Ectodermal cell (in vitro differentiated cells): ENCODE measurements around the gene CLMP.

Source experiments
- H3K27ac ChIP-seq: 2 replicates; pipeline ENCODE4 v1.7.0; 2013; ENCODE audit warnings: mild to moderate bottlenecking, low read depth, low read length; ENCODE audit not compliant: insufficient read depth, poor library complexity, severe bottlenecking
- H3K27me3 ChIP-seq: 2 replicates; pipeline ENCODE4 v1.7.0; 2013; ENCODE audit warnings: mild to moderate bottlenecking, low read length; ENCODE audit not compliant: insufficient read depth, control insufficient read depth, poor library complexity, severe bottlenecking
- H3K36me3 ChIP-seq: one replicate; pipeline ENCODE4 v1.7.0; 2013; ENCODE audit warnings: low read length; ENCODE audit not compliant: control insufficient read depth, insufficient read depth
- H3K4me1 ChIP-seq: one replicate; pipeline ENCODE4 v1.7.0; 2013; ENCODE audit warnings: low read length; ENCODE audit not compliant: control insufficient read depth, insufficient read depth
- H3K4me3 ChIP-seq: 2 replicates; pipeline ENCODE4 v1.7.0; 2013; ENCODE audit warnings: low read depth, low read length, control low read depth; ENCODE audit not compliant: insufficient read depth
- H3K9me3 ChIP-seq: 2 replicates; pipeline ENCODE4 v1.7.0; 2013; ENCODE audit warnings: mild to moderate bottlenecking, low read length, moderate library complexity; ENCODE audit not compliant: control insufficient read depth
- WGBS, 2 experiments: methylation state at CpG; one replicate each; pipeline ENCODE4 v1.1.7; 2013; ENCODE audit warnings: missing lambda C conversion rate in 2 of 2; 5-methylcytosine and 5-hydroxymethylcytosine counted together

CLMP gene

GRCh38 chr11:123073343-123074057 lies 121.5 kb downstream of the CLMP start:
- H3K36me3 ChIP-seq, result no peaks in the 10 kb centered on the region
- no peaks in the 10 kb centered on the region for H3K9me3 ChIP-seq
- H3K4me3 ChIP-seq, result no peak overlapping the region
- H3K4me1 ChIP-seq, result no peaks in the 10 kb centered on the region
- WGBS, 2 experiments, result 92 to 93% methylated on average over 14 of the region's 14 CpGs
- H3K27me3 ChIP-seq, result no peaks in the 10 kb centered on the region
- no peak overlapping the region for H3K27ac ChIP-seq

GRCh38 chr11:123072762-123073161 lies 122.3 kb downstream of the CLMP start:
- no peaks in the 10 kb centered on the region for H3K4me1 ChIP-seq
- H3K36me3 ChIP-seq, result no peaks in the 10 kb centered on the region
- H3K27me3 ChIP-seq, result no peaks in the 10 kb centered on the region
- no peak overlapping the region for H3K27ac ChIP-seq
- H3K9me3 ChIP-seq, result no peaks in the 10 kb centered on the region
- H3K4me3 ChIP-seq, result no peak overlapping the region

- Histone ChIP-seq H3K36me3 (no peaks in the 10 kb centered on the region), H3K27me3 (no peaks in the 10 kb centered on the region), H3K27ac (no peak overlapping the region), H3K9me3 (no peaks in the 10 kb centered on the region), H3K4me1 (no peaks in the 10 kb centered on the region), H3K4me3 (no peak overlapping the region)
- 92 to 98% methylated on average over 1 to 2 of the region's 2 CpGs for WGBS, 2 experiments
These were observed 122.7 kb downstream of the CLMP start for GRCh38 chr11:123072332-123072761.

- WGBS, 2 experiments, result 91 to 97% methylated on average over 5 of the region's 5 CpGs
- H3K4me1 ChIP-seq, result no peaks in the 10 kb centered on the region
- H3K4me3 ChIP-seq, result no peak overlapping the region
- H3K9me3 ChIP-seq, result no peaks in the 10 kb centered on the region
- H3K27ac ChIP-seq, result no peak overlapping the region
- no peaks in the 10 kb centered on the region for H3K27me3 ChIP-seq
- no peaks in the 10 kb centered on the region for H3K36me3 ChIP-seq
These were observed 124.9 kb downstream of the CLMP start for GRCh38 chr11:123069908-123070821.

GRCh38 chr11:123065621-123066020 lies 129.4 kb downstream of the CLMP start:
- H3K4me1 ChIP-seq, result peaks cover 7% of the 10 kb centered on the region
- WGBS, 2 experiments, result 93 to 100% methylated on average over 2 of the region's 2 CpGs
- H3K9me3 ChIP-seq, result no peaks in the 10 kb centered on the region
- no peak overlapping the region for H3K4me3 ChIP-seq
- peaks cover 4% of the 10 kb centered on the region for H3K36me3 ChIP-seq
- H3K27me3 ChIP-seq, result no peaks in the 10 kb centered on the region
- H3K27ac ChIP-seq, result no peak overlapping the region

GRCh38 chr11:123063826-123064657 lies 131.0 kb downstream of the CLMP start:
- 85 to 92% methylated on average over 6 to 9 of the region's 9 CpGs for WGBS, 2 experiments
- H3K27ac ChIP-seq, result peak overlapping the region; percentile 100
- peaks cover 20% of the 10 kb centered on the region for H3K4me1 ChIP-seq
- H3K27me3 ChIP-seq, result no peaks in the 10 kb centered on the region
- peak overlapping the region; percentile 99 for H3K4me3 ChIP-seq
- H3K36me3 ChIP-seq, result peaks cover 18% of the 10 kb centered on the region
- no peaks in the 10 kb centered on the region for H3K9me3 ChIP-seq

- Histone ChIP-seq H3K36me3 (peaks cover 26% of the 10 kb centered on the region), H3K4me3 (peak overlapping the region; percentile 99), H3K4me1 (peaks cover 24% of the 10 kb centered on the region), H3K27ac (peak overlapping the region; percentile 100), H3K27me3 (no peaks in the 10 kb centered on the region), H3K9me3 (no peaks in the 10 kb centered on the region)
- 7 to 8% methylated on average over 35 to 37 of the region's 37 CpGs for WGBS, 2 experiments
These were observed 131.9 kb downstream of the CLMP start for GRCh38 chr11:123062892-123063825.

GRCh38 chr11:123062158-123062891 lies 132.7 kb downstream of the CLMP start:
- WGBS, 2 experiments, result 0 to 1% methylated on average over 63 of the region's 63 CpGs
- Histone ChIP-seq H3K27me3 (no peaks in the 10 kb centered on the region), H3K36me3 (peaks cover 35% of the 10 kb centered on the region)

More at GRCh38 chr11:123062158-123062891, 132.7 kb downstream of the CLMP start:
- Histone ChIP-seq H3K4me1 (peaks cover 29% of the 10 kb centered on the region), H3K9me3 (no peaks in the 10 kb centered on the region), H3K4me3 (peak overlapping the region; percentile 99), H3K27ac (peak overlapping the region; percentile 100)
